Mucosa of descending colon (tissue), 3 donors: Measurements from ENCODE around the gene RAB11B. TPM values are rescaled to one million over a fixed set of nuclear protein-coding genes. Genes with fewer than 3 reads are reported as not detected.
A peak's percentile ranks its signal among the peaks of the same experiment; 100 is the strongest.

ENCODE experiments used
- ATAC-seq: fragments of 200-7000 bp; cut with Tn5 transposase; one replicate; pipeline ENCODE4 v1.9.1; 2020; ENCODE audit warnings: mild to moderate bottlenecking, moderate library complexity
- DNase-seq, 3 donors: peaks; one replicate each; pipeline ENCODE4 v3.0.0-alpha.2; 2020
- H3K36me3 ChIP-seq: fragments of 200-600 bp; one replicate; pipeline ENCODE4 v1.8.0; 2021; ENCODE audit warnings: low read depth, mild to moderate bottlenecking
- H3K4me1 ChIP-seq: fragments of 200-600 bp; one replicate; pipeline ENCODE4 v1.8.0; 2021; ENCODE audit warnings: low read depth, mild to moderate bottlenecking
- H3K4me3 ChIP-seq: fragments of 200-600 bp; one replicate; pipeline ENCODE4 v1.8.0; 2021; ENCODE audit warnings: mild to moderate bottlenecking
- H3K9me3 ChIP-seq: fragments of 200-600 bp; one replicate; pipeline ENCODE4 v1.8.0; 2021; ENCODE audit warnings: mild to moderate bottlenecking
- intact Hi-C, 2 donors: fragments of 100-400 bp; cut with DNase I in 1 of 2; cut with micrococcal nuclease in 1 of 2; formaldehyde crosslinking; loops; one replicate each; pipeline versions ENCODE4 v1.11.0 to v1.11.1; 2022; cut with DNase I, micrococcal nuclease
- total RNA-seq, 3 donors: library from RNA; stranded (reverse); fragmentation: NEBNext Ultra II Directional in 2 of 3; extraction: Animal tissue kit (Norgen Biotek cat#: 25700) in 2 of 3; gene quantifications; one replicate each; pipeline versions ENCODE4 v1.2.1 to v1.2.4, GENCODE V29; 2021 to 2023
- TF ChIP-seq, protein P1 (sequence below): fragments of 200-600 bp; IDR thresholded peaks from one replicate; pipeline ENCODE4 v1.8.0; 2022; ENCODE audit warnings: antibody characterized with exemption, mild to moderate bottlenecking
- donor health status: DM: no; HTN: no; CAD: no; lungs with moderate emphysema.
- donor health status: DM: no; HTN: no; CAD: no.
- donor health status: DM: no; HTN: yes; CAD: no.

RAB11B gene
- total RNA-seq, 3 donors from 2014 or later, result 100 to 131 (median 103) TPM

DNA sequence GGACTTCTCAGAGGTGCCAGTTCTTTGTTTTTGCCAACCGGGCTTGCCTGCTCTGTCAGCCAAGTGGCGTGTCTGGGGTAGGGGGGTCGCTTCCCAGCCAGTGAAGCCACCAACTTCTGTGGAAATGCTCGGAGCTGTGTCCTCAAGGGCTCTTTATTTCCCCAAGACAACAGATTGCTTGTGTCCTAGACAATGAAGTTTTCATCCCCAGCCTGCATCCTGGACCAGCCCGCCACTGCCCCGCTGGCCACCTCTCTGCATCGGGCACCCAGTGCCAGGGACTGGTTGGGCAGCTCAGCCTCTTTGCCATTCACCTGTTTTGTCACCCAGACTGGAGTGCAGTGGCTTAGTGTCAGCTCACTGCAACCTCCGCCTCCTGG lies 3.7 kb downstream of the RAB11B start:
- no peaks in the 10 kb centered on the region for H3K36me3 ChIP-seq
- no peak overlapping the region for H3K4me3 ChIP-seq
- intact Hi-C loops, result no loop called here
- H3K4me1 ChIP-seq, result peaks cover 38% of the 10 kb centered on the region
- TF ChIP-seq, protein P1, sequence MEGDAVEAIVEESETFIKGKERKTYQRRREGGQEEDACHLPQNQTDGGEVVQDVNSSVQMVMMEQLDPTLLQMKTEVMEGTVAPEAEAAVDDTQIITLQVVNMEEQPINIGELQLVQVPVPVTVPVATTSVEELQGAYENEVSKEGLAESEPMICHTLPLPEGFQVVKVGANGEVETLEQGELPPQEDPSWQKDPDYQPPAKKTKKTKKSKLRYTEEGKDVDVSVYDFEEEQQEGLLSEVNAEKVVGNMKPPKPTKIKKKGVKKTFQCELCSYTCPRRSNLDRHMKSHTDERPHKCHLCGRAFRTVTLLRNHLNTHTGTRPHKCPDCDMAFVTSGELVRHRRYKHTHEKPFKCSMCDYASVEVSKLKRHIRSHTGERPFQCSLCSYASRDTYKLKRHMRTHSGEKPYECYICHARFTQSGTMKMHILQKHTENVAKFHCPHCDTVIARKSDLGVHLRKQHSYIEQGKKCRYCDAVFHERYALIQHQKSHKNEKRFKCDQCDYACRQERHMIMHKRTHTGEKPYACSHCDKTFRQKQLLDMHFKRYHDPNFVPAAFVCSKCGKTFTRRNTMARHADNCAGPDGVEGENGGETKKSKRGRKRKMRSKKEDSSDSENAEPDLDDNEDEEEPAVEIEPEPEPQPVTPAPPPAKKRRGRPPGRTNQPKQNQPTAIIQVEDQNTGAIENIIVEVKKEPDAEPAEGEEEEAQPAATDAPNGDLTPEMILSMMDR, result no peak
- H3K9me3 ChIP-seq, result no peaks in the 10 kb centered on the region
- peak in 2 of 3 donors; percentile 14 to 47 for DNase-seq
- no peak for ATAC-seq

- H3K9me3 ChIP-seq, result no peaks in the 10 kb centered on the region
- no peak for ATAC-seq
- intact Hi-C loops, result no loop called here
- H3K36me3 ChIP-seq, result no peaks in the 10 kb centered on the region
- TF ChIP-seq, protein P1, result no peak
- DNase-seq, result peak in 2 of 3 donors; percentile 22 to 35
- peaks cover 32% of the 10 kb centered on the region for H3K4me1 ChIP-seq
- no peak overlapping the region for H3K4me3 ChIP-seq
These were observed 5.5 kb downstream of the RAB11B start for GRCh38 chr19:8395621-8396082.

GRCh38 chr19:8396185-8396562 lies 6.0 kb downstream of the RAB11B start:
- no peaks in the 10 kb centered on the region for H3K9me3 ChIP-seq
- TF ChIP-seq, protein P1, result no peak
- DNase-seq (peak in 1 of 3 donors; percentile 34), ATAC-seq (no peak)
- no peaks in the 10 kb centered on the region for H3K36me3 ChIP-seq
- H3K4me1 ChIP-seq, result peaks cover 30% of the 10 kb centered on the region
- H3K4me3 ChIP-seq, result no peak overlapping the region
- intact Hi-C loops, result no loop called here

DNA sequence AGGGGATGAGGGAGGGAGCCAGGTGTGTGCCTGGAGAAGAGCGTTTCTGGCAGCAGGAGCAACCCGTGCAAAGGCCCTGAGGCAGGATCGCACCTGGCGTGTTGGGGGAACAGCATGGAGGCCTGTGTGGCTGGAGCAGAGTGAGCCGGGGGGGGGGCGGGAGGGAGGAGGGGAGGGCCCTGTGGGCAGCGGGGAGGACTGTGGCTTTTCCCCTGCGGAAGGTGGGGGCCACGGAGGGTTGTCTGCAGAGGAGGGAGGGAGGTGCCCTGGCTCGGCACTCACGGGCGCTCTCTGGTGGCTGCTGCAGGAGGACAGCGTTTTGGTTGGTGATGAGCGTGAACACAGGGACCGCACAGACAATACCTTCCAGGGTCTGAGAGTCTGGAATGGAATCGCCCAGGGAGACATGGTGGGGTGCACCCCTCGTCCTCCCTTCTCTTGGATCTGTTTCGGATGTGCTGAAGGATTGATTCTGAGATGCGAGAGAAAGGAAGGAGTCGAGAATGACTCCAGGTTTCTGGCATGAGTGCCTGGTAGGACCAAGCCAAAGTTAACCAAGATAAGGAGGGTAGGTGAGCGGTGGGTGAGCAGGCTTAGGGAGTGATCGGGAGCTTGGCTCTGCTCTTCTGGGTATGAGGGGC lies 6.5 kb downstream of the RAB11B start:
- DNase-seq (peak; percentile 66 to 79 (median 68)), ATAC-seq (peak; percentile 64)
- Histone ChIP-seq H3K4me1 (peaks cover 24% of the 10 kb centered on the region), H3K36me3 (no peaks in the 10 kb centered on the region), H3K4me3 (no peak overlapping the region), H3K9me3 (no peaks in the 10 kb centered on the region)
- intact Hi-C loops, result no loop called here
- TF ChIP-seq, protein P1, result peak; percentile 31

DNA sequence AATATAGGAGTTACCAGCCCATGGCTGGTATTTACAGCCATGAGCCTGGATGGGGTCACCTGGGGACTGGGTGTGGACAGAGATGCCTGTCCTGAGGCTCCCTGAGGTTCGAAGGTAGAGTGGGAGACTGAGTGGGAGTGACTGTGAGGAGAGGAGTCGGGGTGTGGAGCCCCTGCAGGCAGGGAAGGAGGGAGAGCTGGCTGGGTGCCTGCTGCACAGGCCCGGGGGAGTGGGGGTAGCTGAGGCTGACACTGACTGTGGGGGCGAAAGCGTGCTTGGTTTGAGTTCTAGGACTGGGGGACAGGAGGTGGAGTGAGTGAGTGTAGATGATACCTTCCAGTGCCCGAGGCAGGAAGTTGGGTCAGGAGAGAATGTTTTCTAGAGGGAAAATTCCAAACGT lies 7.1 kb downstream of the RAB11B start:
- TF ChIP-seq, protein P1, result no peak
- peaks cover 20% of the 10 kb centered on the region for H3K4me1 ChIP-seq
- no peaks in the 10 kb centered on the region for H3K9me3 ChIP-seq
- intact Hi-C loops, result no loop called here
- DNase-seq (peak in 1 of 3 donors; percentile 34), ATAC-seq (no peak)
- no peak overlapping the region for H3K4me3 ChIP-seq
- no peaks in the 10 kb centered on the region for H3K36me3 ChIP-seq
